GM21447 (cell line): ENCODE data around the gene ELK4.
"Not testable (repeated sequence)": the region's sequence is repeated elsewhere in the genome, so short reads cannot be mapped to it uniquely, and the experiment has no call there.

Experiments used
- ATAC-seq: cut with Tn5 transposase; IDR thresholded peaks from one replicate; pipeline ENCODE4 v1.9.1; 2021; ENCODE audit not compliant: unreplicated experiment

ELK4 gene

DNA sequence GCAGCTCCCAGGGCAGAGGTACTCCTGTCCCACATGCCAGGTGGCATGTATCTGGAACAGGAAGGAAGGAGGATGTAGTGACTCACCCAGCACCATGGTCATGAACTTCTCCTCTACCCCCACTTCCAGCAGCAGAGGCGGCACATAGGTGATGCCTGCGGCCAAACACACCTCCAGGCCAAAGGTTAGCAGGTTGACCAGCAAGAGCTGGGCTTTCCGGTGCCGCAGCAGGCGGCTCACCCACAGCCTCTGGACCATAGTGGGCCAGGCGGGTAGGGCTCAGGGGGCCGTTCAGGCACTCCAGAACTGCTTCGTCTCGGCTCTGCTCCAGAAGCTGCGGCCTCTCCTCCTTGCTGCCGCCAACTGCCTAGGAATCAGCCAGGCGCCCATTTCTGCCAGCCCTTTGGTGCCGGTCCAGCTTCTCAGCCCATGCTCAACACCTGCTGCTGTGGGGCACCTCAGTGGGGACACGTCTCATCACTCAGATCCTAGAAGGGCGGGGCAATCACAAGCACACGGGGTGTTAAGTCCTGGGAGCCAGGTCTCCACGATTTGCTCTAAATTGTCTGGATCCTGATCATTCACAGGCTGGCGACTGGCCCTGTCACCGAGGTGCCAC lies 32.7 kb upstream of the ELK4 start:
- ATAC-seq: no peak

DNA sequence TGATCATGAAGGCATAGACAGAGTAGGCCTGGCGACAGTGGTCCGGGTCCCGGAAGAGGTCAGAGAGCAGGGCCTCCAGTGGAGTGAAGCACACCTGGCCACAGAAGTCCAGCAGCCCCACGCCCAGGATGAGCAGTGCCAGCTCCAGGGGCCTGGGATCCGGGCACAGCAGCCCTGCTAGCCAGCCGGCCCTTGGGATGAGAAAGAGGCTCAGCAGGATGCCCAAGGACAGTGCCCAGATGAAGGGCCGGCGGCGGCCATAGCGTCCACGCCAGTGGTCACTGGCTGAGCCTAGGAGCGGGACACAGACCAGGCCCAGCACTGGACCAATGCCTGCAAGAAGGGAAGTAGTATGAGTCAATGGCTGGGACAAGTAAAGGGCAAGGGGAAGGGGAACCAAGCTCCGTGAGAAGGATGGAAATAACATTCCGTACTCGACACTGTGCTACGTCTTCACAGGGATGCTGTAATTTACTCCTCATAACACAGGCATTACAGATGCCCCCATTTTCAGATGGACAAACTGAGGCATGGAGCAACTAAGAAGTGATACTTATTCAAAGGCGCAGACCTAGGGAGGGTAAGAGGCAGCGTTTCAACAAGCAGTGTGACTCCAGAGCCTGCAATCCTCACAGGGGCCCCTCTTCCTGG lies 31.6 kb upstream of the ELK4 start:
- ATAC-seq: no peak

DNA sequence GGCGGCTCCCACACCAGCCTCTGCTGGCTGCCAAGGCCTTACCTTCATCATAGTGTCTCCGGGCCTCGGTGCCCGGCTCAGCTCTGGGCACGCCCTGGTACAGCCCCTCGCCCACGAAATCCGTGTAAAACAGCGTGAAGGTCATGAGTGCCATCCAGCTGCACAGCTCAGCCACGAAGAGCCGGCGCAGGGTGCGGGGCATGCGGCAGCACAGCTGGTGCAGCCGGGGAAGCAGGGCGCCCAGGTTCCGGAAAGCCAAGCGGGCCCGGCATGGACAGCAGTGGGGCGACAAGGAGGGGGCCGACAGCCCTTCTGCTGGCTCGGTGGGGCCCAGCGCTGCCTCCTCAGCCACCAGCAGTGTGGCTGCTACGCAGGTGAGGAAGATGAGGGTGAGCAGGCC lies 31.0 kb upstream of the ELK4 start:
- ATAC-seq: no peak

DNA sequence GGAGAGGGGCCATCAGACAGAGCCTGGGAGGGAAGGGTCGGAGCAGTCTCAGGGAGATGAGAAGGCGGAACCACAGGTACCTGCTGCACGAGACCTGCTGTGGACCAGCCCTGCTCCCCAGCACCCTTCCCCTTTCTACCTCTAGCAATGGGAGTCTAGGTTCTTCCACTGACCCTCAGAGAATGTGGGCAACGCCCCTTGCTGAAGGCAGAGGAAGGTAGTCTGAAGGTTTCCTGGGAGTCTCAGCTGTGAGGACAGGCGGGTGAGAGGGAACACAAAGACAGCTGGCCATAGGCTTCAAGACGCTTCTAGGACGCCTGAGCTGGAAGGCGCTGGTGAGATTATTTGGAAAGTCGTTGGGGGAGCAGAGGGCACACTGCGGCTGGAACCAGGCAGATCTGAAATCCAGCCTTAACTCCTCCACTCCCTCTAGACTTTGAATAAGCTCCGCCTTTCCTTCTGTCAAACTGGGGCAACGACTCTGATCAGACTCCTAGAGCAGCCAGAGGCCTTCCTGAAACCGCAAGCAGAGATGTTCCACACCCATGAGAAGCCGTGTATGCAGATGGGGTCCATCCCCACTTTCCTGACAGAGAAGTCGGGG lies 30.4 kb upstream of the ELK4 start:
- no peak for ATAC-seq

DNA sequence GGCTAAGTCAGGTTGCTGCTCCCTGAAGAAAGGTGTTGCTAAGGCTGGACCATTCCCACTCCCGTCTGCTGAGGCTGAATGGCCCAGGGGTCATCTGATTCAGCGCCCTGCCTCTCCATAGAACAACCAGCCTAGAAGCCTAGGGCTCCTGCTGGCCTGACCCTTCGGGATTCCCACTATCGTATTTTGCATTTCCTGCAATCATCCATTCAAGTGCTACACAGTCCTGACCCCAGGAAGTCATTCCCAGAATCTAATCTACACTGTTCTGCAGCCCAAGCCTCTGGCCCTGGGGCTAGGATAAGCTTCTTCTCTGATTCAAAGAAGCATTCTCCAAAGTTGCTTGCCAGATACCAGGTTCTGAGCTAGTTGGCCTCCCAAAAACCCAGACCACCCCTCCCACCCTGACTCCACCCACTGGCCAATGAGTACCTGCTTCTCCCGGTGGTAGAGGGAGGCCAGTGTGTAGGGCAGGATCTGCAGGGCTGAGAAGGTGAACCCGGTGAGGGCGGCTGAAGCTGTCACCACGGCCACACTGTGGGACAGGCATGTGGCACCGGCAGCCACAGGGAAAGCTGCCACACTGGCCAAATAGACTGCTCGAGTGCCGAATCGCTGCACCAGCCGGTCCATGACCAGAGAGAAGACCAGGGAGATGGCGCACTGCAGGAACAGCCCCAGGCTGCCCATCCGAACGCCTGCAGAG lies 29.8 kb upstream of the ELK4 start:
- no peak for ATAC-seq

DNA sequence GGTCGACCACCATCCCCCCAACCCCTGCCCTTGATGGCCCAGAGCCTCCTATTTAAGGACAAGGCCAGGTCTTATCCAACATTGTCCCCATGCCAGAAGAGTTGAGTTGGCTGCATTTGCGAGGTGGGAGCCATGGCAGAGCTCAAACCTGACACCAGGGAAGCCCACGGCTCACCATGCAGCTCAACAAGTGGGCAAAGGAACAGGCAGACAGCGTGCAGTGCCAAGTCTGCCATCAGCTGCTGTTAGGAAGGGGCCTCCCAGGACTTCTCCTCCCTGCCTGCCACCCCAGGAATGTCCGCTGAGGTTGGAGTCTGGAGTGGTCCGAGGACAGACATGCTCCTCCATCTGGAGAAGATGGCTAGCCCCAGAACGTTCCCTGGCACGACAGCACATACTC lies 28.6 kb upstream of the ELK4 start:
- ATAC-seq: no peak

DNA sequence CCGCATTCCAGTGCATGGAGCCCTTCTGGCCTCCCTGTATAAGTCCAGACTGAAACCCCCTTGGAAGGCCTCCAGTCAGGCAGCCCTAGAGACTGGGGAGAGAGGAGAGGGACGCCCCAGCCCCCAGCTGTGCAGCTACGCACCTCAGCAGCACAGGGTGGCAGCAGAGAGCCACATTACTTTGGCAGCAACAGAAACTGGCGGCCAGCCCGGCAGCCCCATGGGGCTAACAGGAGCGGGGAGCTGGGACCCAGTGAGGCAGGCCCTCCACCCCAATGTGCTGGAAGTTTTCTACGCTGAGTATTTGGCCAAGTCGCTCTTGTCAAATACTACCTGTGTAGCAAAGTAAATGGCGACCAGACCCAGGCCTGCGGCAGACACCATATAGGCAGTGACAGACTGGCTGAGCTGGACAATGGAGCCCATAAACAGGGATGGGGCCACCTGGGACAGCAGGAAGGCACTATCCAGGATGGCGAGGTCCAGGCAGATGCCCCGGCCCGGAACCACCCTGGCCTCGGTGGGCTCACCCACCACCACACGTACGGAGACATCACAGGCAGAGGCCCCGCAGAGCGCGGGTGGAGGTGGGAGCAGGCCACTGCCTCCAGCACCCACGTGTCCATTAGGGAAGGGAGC lies 27.3 kb upstream of the ELK4 start:
- ATAC-seq: peak; percentile 75

DNA sequence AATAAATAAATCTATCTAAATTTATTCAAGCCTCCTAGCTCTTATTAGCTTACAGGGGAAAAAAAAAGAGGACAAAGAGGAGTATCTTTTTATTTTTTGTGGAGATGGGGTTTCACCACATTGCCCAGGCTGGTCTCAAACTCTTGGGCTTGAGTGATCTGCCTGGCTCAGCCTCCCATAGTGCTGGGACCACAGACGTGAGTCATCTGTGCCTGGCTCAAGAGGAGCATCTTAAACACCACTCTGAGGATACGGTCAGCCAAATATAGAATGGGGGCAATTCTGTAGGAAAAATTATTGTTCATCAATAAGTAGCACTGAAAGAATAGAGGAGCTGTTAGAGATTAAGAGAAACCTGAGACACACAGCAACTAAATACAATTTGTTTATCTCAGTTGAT lies 24.4 kb upstream of the ELK4 start:
- no peak for ATAC-seq

DNA sequence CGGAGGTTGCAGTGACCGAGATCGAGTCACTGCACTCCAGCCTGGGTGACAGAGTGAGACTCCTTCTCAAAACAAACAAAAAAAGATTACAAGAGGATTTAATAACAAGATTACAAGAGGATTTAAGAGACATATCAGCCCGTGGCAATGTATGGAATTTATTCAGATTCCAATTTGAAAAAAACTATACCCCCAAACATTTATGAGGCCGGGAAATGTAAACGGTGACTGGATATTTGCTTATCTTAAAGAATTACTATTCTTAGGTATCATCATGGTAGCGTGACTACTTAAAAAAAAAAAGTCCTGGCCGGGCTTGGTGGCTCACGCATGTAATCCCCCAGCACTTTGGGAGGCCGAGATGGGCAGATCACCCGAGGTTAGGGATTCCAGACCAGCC lies 21.2 kb upstream of the ELK4 start:
- ATAC-seq: no peak

DNA sequence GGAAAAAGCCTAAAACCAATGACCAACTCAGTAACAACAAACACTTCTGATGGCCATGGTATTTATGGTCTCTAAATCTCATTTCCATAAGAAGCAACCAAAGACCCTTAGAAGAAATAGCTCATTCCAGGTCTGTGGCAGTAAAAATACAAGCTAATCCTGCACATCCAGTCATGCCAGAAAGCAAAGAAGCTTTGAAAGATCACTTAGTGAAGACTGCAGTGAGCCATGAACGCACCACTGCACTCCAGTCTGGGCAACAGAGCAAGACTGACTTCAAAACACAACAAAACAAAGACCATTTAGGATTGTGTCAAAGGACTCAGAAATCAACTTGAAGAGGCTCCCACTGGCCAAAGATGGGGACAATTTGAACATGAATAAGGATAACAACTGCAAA lies 18.4 kb upstream of the ELK4 start:
- no peak for ATAC-seq

DNA sequence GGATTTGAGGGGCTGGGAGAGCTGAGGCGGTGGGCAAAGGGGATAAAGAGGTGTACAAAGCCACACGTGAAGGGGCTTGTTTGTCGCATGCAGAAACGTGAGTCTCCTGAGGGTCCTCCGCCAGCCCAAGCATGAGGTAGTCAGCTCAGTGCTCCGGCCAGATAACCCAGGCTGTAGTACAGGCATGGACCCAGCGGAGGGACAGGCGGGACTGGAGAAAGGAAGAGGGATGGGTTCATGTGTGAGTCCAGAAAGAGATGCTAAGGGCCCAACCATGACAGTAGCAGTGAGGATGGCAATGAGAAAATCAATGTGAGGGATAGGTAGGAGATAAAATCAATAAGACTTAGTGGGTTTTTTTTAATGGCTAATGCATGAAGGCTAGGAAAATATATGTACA lies 13.7 kb upstream of the ELK4 start:
- no peak for ATAC-seq

DNA sequence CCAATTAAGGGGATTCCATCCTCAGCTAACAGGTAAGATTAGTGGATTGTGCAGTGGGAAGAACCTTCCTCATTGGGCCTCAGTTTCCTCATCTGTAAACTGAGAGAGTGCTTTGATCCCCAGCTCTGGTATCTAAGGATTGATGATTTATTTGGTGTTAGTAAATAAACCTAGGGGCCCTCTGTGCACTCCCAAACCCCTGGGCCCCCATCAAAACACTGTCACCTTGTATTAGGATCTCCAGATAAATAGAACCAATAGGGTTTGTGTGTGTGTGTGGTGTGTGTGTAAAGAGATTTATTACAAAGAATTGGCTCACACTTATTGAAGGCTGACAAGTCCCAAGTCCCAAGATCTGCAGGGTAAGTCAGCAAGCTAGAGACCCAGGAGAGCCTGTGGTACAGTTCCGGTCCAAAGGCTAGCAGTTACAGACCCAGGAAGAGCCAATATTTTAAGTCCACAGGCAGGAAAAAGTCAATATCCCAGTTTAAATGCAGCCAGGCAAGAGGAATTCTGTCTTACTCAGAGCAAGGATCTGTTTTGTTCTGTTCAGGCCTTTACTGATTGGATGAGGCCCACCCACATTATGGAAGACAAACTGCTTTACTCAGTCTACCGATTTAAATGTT lies 11.0 kb upstream of the ELK4 start:
- no peak for ATAC-seq

DNA sequence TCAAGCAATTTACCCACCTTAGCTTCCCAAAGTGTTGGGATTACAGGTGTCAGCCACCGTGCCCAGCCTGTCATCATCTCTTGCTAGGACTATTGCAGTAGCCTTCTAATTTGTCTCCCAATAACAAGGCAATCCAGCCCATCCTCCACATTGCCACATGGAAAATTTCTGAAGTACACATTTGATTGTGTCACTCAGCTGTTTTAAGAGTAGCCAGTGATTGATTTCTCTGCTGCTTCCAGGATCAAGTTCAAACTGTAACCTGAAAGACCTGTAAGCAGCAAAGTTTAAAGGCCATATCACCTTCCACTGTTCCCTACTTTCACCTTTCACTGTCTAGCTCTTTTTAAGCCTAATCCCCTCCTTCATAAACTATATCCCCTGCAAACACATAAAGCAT lies 7.8 kb upstream of the ELK4 start:
- ATAC-seq: no peak

DNA sequence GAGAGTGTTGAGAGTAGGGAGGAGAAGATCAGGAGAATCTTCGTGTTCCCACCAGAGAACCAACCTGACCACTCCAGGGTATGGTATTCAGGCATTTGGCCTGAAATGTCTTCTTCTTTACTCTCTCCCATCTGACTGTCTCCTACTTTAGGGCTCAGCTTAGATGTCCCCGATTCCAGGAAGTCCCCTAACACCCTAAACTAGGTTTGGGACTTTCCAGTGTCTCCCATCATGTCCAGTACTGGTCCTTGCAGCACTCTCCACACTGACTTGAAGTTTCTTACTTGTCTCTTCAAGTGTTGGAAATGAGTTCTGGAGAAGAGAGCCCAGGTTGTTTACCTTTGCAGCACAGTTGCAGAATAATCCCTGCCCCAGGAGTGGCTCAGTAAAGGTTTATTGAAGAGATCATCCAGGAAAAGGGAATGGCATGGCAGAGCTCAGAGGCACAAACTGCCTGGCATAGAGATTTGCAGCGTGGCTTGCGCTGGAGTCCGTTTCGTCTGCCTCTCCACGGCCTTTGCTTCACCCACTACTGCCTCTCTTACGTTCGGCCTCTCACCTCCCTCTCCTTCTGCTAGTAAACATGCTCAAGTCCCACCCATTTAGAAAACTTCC lies 6.2 kb upstream of the ELK4 start:
- ATAC-seq: no peak

DNA sequence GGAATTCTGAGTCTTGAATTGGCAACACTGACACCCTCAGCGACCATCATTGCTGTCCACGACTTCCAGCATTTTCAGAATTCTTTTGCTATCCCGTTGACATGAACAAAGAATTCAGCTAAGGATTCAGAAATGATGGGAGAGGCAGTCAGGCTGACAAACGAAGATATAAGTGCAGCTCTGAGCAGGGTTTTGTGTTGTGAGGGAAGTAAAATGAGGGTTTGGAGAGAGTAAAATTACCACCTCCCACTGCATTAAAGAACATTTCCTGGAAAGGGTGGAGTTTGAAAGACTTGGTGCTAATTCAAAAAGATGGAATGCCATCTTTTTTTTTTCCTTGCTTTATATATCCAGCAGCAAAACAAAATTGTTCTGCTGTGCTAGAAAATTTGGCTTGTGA lies 4.9 kb upstream of the ELK4 start:
- ATAC-seq: no peak

DNA sequence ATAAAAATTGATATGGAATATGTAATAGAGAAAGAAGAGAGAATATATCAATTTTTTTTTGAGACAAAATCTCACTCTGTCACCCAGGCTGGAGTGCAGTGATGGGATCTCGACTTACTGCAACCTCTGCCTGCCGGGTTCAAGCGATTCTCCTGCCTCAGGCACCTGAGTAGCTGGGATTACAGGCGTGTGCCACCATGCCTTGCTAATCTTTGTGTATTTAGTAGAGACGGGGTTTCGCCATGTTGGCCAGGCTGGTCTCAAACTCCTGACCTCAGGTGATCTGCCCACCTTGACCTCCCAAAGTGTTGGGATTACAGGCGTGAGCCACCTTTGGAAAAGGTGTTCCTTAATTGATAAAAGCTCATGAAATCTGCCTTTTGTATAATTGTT lies 4.3 kb upstream of the ELK4 start:
- not testable (repeated sequence) for ATAC-seq

DNA sequence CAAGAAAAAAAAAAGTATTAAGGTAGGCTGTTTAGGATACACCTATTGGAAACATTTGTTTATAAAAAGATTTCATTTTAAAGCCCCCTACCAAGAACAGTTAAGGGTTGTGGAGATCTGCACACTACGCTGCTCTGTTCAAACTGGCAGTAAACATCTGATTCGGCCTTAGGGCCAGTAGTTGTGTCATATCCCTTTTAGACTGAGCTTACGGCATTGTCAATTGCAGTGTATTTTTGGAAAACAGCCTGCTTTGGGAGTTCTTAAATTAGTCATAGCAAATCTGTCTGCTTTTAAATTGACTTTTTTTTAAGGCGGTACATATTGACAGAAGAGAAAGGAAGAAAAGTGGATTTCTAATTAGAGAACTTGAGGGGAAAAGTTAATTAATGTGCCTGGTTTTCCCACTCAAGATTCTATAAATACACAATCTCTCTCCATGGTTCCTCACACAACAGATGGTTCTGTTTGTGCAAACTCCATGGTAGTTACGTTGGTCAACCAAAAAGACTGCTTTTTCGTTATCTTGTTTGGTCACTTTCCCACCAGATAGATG lies 1.7 kb upstream of the ELK4 start:
- no peak for ATAC-seq

DNA sequence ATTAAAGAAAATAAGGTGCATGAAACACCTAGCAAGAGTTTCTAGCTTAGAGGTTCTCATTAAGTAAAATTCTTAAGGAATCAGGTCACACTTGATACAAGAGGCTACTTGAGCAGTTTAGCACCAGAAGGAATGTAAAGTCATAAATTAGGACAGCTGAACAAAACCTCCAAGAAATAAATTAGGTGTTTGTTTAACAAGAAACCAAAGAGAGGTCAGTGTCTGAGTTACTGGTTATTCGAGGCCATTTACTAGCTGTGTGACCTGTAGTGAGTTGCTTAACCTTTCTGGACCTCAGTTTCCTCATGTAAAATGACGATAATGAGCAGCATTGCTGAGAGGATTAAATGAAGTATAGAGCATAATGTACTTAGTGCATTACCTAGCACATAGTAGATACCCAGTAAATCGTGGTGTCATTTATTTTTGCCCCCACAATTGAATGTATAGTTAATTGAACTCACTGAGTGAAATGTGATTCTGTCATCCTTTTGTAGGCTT lies 908 bp upstream of the ELK4 start:
- ATAC-seq: no peak

DNA sequence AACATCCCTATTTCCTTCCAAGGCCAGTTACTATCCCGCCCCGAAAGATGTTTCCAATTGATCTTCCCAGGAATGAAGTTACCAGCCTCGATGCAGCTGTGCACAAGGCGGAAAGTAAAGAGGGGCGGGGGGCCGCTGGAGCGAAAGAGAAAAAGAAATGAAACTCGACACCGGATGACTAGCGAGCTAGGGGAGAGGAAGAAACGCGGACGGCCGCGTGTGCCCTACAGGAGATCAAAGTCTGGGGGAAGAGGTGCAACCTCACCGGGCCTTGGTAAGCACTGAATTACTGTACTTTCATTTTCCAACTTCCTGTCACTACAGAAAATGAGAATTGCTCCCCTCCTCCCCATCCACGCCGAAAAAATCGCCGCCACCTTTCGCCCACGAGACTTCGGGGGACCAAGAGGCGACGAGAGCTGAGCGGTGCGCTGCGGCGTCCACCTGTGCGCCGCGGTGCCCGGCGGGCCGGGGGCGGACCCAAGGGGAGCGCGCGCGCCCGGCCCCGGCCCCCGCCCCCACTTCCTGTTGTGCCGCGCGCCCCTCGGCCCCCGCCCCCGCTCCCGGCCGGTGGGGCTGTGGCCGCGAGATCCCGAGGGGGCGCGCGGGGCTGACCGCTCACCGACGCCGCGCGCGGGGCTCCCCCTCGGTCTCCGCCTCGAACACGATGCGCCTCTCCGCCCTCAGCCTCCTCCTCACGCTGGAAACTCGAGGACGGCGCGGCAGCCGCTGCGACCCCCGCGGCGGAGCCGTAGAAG lies 622 bp downstream of the ELK4 start:
- peak; percentile 63 for ATAC-seq

DNA sequence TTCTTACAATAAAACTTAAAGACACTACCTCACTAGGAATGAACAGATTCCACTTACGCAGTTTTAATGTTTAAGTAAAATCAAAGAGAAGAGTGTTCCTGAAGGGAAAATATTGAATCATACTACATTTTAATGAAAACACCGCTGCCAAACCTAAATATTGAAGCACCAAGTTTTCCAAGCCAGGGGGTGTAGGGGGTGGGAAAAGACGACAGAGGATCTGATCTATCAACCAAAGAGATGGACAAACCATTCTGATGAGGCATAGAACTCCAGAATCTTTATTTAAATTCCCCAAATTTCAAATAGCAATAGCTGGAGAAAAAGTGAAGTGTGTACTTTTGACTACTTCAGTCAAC lies 1.2 kb downstream of the ELK4 start:
- ATAC-seq: no peak
